Activated CD8-positive, alpha-beta memory T cell treated with anti-CD3 and anti-CD28 coated beads, Interleukin-2, amount 10 ng/mL, durations not matched to agents 7 days and 5 days (primary cell): ENCODE results near the gene GLRX. TPM values are rescaled to one million over a fixed set of nuclear protein-coding genes. Genes with fewer than 3 reads are reported as not detected.
"Not testable (repeated sequence)": the region's sequence is repeated elsewhere in the genome, so short reads cannot be mapped to it uniquely, and the experiment has no call there.

Experiments
- ATAC-seq: fragments of 150-1000 bp; cut with Tn5 transposase; one replicate; pipeline ENCODE4 v1.10.0; 2021; ENCODE audit warnings: moderate library complexity
- CTCF ChIA-PET: fragments of 350-600 bp; sonication (Branson Sonifier 250); formaldehyde crosslinking; loops from one replicate; lab custom pipeline; 2021; ENCODE audit warnings: antibody characterized with exemption; lab: Charles Lee
- DNase-seq: peaks from one replicate; pipeline ENCODE4 v3.0.0-alpha.2; 2020
- H3K27ac Mint-ChIP-seq: one replicate; pipeline ENCODE4 v1.8.0; 2021; ENCODE audit warnings: mild to moderate bottlenecking, mixed read lengths
- H3K27me3 Mint-ChIP-seq: one replicate; pipeline ENCODE4 v1.8.0; 2021; ENCODE audit warnings: mixed read lengths
- H3K36me3 Mint-ChIP-seq: one replicate; pipeline ENCODE4 v1.8.0; 2021; ENCODE audit warnings: mild to moderate bottlenecking, mixed read lengths
- H3K4me1 Mint-ChIP-seq: one replicate; pipeline ENCODE4 v1.8.0; 2021; ENCODE audit warnings: mixed read lengths
- H3K4me3 Mint-ChIP-seq: one replicate; pipeline ENCODE4 v1.8.0; 2021; ENCODE audit warnings: mild to moderate bottlenecking, moderate library complexity, mixed read lengths
- H3K9me3 Mint-ChIP-seq: one replicate; pipeline ENCODE4 v1.8.0; 2022; ENCODE audit warnings: low read depth, mixed read lengths
- total RNA-seq, 2 experiments: library from RNA; stranded (reverse); gene quantifications; one replicate each; pipeline ENCODE4 v1.2.3, GENCODE V29; 2021

Gene GLRX, protein sequence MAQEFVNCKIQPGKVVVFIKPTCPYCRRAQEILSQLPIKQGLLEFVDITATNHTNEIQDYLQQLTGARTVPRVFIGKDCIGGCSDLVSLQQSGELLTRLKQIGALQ
- 10 to 100 TPM; 65.3 to 67.1 TPM for total RNA-seq

DNA sequence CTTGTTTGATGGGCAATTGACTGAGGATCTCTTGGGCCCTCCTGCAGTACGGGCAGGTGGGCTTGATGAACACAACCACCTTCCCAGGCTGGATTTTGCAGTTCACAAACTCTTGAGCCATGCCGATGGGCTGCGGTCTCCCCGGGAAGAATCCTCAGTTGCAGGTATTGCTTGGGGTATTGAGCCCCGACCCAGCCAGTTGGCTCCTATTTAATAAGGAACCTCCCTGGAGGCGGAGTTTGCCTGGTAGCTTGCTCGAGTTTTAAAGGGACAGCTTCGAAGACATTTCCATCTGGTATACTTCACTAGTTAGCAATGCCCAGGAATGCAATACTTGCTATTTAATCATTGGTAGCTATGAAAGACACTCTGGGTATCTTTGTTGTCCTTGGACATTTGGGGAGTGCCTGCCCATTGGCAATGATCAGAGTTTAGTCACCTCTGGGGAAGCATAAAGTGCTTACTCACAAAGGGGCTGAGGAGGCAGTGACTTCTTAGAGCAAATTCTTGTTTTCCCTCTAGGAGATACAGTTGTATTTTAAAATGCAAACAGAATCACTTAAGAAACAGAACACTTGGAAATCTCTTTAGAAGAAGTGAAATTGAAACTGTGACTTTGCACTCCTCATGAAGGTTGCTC lies at the start of gene GLRX:
Gene GLRX (minus strand): TSS at position 185 of the 640 bp plus-strand sequence. CDS start 64 bp downstream, at position 121.
- peak; percentile 80 for DNase-seq
- H3K27ac Mint-ChIP-seq, result peak within 1 kb of the TSS; percentile 90
- peak within 1 kb of the TSS; percentile 93 for H3K4me3 Mint-ChIP-seq
- H3K9me3 Mint-ChIP-seq, result no peaks in the 10 kb centered on the region
- H3K36me3 Mint-ChIP-seq, result peaks cover 10% of the 10 kb centered on the region
- peak; percentile 54 for ATAC-seq
- CTCF ChIA-PET, result interaction anchor here (0.8 to 9.5 kb wide), 12 partner anchors 10 to 514 kb away, joined by 3 to 93 read pairs (median 5); partner anchors contain the start of gene RFESD
- no peaks in the 10 kb centered on the region for H3K27me3 Mint-ChIP-seq
- peaks cover 59% of the 10 kb centered on the region for H3K4me1 Mint-ChIP-seq

DNA sequence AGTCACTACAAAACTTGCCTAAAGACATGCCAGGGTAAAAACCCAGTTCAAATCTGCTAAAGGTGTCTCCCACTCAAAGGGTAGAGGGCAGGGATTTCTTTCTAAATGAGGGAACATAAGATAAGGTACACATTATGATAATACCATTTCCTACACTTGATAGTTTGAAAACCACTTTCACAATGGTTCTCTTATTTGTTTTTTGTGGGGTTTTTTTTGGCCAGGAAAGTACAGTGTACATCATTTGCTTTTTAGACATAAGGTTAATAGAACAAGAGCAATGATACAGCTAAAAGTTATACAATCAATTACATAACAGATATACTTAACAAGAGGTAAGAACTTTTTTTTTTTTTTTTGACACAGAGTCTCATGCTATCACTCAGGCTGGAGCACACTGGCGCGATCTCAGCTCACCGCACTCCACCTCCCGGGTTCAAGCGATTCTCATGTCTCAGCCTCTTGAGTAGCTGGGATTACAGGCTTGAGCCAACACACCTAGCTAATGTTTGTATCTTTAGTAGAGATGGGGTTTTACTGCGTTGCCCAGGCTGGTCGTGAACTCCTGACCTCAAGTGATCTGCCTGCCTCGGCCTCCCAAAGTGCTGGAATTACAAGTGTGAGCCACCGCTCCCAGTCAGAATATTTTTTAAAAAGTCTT lies 48.8 kb upstream of the GLRX start:
- peak overlapping the region; percentile 94 for H3K27ac Mint-ChIP-seq
- DNase-seq (no peak), ATAC-seq (no peak)
- H3K27me3 Mint-ChIP-seq, result no peaks in the 10 kb centered on the region
- H3K4me1 Mint-ChIP-seq, result peaks cover 38% of the 10 kb centered on the region
- H3K9me3 Mint-ChIP-seq, result peaks cover 2% of the 10 kb centered on the region
- H3K36me3 Mint-ChIP-seq, result peaks cover 9% of the 10 kb centered on the region
- no peak overlapping the region for H3K4me3 Mint-ChIP-seq
- CTCF ChIA-PET, result interaction anchor here (0.9 to 2.7 kb wide), 5 partner anchors 12 to 46 kb away, joined by 3 to 13 read pairs (median 3); no protein-coding TSS in a partner anchor

DNA sequence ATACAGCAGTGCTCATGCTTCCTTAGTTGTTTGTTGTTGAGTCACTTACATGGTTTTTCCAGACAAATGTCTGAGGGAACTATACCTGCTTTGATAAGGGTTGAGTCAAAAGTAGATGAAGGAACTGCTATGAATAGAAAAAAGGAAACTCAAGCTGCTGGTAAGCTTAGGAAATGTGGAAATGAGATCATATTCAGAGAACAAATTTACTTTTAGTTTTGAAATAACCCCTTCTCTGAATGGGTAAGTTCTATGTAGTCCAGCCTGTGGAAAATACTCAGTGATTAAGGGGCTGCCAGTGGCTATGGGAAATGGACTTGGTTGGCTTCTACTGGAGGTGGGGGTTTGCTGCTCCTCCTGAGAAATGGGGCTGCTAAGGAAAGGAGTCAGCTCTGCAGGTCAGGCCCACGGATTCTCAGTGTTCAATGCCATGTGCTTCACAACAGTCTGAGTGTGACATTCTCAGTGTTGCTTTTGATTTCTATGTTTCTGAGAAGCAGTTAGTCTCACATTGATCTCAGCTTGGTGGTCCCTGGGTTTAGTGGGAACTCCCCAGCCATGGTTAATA lies 47.7 kb upstream of the GLRX start:
- Mint-ChIP-seq H3K27me3 (no peaks in the 10 kb centered on the region), H3K4me1 (peaks cover 38% of the 10 kb centered on the region), H3K27ac (peak overlapping the region; percentile 94), H3K36me3 (peaks cover 9% of the 10 kb centered on the region), H3K9me3 (peaks cover 2% of the 10 kb centered on the region), H3K4me3 (peak overlapping the region; percentile 58)
- CTCF ChIA-PET, result interaction anchor here (0.6 to 2.7 kb wide), 12 partner anchors 8 to 475 kb away, joined by 3 to 13 read pairs (median 4); partner anchors contain the start of gene ELL2
- peak; percentile 79 for ATAC-seq
- peak; percentile 59 for DNase-seq

DNA sequence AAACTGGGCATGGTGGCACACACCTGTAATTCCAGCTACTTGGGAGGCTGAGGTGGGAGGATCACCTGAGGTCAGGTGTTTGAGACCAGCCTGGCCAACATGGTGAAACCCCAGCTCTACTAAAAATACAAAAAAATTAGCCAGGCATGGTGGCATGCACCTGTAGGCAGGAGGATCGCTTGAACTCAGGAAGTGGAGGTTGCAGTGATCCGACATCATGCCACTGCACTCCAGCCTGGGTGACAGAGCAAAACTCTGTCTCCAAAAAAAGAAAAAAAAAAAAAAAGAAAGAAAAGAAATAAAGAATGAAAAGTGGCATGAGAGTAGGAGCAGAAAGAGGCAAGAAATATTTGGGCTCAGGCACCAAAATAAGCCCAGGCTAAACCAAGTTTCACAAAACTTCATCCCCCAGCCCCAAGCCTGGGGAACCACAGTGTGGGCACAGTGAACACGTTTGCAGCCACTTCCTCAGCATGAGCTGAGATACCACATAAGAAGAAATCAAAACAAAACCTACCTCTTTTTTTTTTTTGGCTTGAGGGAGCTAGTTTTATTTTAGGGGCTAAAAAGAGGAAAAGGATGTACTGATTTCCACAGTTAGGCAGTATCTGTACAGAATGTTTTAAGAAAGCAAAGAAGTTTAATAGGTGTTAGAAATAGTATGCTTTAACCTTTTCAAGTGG lies 46.8 kb upstream of the GLRX start:
- DNase-seq (peak; percentile 91), ATAC-seq (peak; percentile 77)
- not testable (repeated sequence) for H3K27me3 Mint-ChIP-seq, H3K9me3 Mint-ChIP-seq, H3K36me3 Mint-ChIP-seq
- Mint-ChIP-seq H3K27ac (peak overlapping the region; percentile 81), H3K4me3 (peak overlapping the region; percentile 33), H3K4me1 (peaks cover 38% of the 10 kb centered on the region)
- CTCF ChIA-PET, result interaction anchor here (0.6 to 2.7 kb wide), 11 partner anchors 10 to 476 kb away, joined by 3 to 13 read pairs (median 5); partner anchors contain the start of gene ELL2

DNA sequence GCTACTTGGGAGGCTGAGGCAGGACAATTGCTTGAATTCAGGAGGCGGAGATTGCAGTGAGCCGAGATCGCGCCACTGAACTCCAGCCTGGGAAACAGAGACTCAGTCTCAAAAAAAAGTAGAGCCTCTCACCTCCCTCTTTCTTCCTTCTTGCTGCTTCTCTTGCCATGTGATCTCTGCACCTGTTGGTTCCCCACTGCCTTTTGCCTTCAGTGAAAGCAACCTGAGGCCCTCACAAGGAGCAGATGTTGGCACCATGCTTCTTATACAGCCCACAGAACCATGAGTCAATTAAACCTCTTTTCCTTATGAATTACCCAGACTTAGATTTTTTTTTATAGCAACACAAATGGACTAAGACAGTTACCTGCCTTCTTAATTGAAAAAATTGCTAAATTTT lies 45.6 kb upstream of the GLRX start:
- no peak overlapping the region for H3K4me3 Mint-ChIP-seq
- H3K27me3 Mint-ChIP-seq, result no peaks in the 10 kb centered on the region
- CTCF ChIA-PET, result interaction anchor here (1.0 to 2.4 kb wide), 4 partner anchors 8 to 468 kb away, joined by 3 to 13 read pairs (median 4); partner anchors contain the start of gene RFESD
- H3K36me3 Mint-ChIP-seq, result peaks cover 9% of the 10 kb centered on the region
- peaks cover 2% of the 10 kb centered on the region for H3K9me3 Mint-ChIP-seq
- no peak for ATAC-seq
- DNase-seq, result no peak
- peaks cover 41% of the 10 kb centered on the region for H3K4me1 Mint-ChIP-seq
- H3K27ac Mint-ChIP-seq, result no peak overlapping the region

DNA sequence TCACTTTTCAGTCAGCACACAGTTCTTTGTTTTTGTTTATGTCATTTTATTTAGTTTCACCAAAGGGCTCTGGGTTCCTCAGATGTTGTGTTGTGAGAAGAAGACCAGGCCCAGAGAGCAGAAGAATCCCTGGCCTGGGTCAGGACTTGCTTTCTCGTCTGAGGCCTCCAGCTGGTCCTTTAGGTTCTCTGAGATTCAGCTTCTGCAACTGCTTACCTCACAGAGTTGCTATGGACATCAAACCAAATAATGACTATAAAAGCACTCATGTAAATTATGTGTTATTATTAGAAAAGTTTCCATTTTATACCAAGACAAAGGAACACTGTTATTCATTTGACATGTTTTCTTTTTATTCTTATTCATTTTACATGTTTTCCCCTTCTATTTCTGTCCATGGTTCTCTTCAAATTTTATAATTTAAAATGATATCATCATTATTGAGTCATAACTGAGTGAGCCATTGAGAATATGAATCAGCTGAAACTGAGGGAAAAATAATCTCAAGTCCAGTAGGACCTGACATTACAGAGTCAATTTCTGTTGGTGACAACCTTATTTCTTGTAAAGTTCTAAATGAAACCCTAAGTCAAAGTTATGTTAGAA lies 44.0 kb upstream of the GLRX start:
- Mint-ChIP-seq H3K4me1 (peaks cover 52% of the 10 kb centered on the region), H3K27me3 (no peaks in the 10 kb centered on the region), H3K4me3 (no peak overlapping the region), H3K9me3 (peaks cover 2% of the 10 kb centered on the region), H3K36me3 (peaks cover 8% of the 10 kb centered on the region), H3K27ac (no peak overlapping the region)
- CTCF ChIA-PET, result interaction anchor here (1.7 kb wide), 1 partner anchor 220 kb away, joined by 3 read pairs; the partner anchor contains the start of gene RFESD
- DNase-seq (no peak), ATAC-seq (no peak)

DNA sequence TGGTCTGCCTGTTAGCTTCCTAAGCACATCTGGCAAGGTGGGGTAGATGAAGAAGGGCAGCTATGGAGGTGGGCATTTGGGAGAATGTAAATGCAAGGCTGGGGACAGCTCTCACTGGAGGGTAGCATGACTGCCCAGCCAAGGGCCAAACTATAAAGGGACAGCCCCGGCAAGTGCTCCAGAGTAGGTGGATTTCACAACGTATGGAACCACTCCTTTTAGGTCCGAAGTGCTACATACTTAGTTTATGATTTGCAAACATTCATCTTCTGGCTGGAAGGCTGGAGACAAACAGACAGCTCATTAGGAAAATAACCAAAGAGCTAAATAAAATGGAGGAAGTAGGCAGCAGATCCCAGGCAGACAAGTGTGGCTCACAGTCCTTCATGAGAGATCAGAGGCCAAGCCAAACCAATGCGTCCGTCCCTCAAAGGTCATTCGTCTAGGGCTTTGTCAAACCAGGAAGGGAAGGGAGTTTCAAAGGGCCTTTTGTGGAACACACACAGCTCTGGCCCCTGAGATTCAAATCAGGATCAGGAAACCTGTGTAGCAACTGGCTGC lies 42.5 kb upstream of the GLRX start:
- CTCF ChIA-PET, result interaction anchor here (1.0 to 1.6 kb wide), 4 partner anchors 12 to 471 kb away, joined by 3 to 7 read pairs (median 6); partner anchors contain the start of gene ELL2
- DNase-seq, result no peak
- no peak for ATAC-seq
- Mint-ChIP-seq H3K4me3 (no peak overlapping the region), H3K27me3 (no peaks in the 10 kb centered on the region), H3K27ac (no peak overlapping the region), H3K9me3 (peaks cover 2% of the 10 kb centered on the region), H3K4me1 (peaks cover 50% of the 10 kb centered on the region), H3K36me3 (peaks cover 8% of the 10 kb centered on the region)

DNA sequence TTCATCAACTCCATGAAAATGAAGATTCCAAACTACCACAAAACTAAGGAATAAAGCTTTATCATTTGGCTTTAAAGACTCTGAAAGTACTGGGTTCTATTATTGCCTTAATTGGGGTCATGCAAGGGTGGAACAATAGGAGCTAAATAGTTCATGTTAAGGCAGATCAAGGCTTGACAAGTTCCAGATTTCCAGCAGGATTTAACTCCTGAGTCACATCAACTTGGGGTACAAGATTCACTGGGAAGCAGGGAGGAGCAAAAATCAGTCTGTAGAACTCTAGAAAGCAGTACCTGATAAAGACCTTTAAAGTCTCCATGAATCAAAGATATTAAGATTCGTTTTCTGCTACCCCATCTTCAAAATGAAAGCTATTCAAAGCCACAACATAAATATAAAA lies 41.9 kb upstream of the GLRX start:
- CTCF ChIA-PET, result interaction anchor here (0.6 to 1.6 kb wide), 6 partner anchors 11 to 472 kb away, joined by 3 to 7 read pairs (median 4); partner anchors contain the start of gene ELL2
- Mint-ChIP-seq H3K9me3 (peaks cover 2% of the 10 kb centered on the region), H3K27me3 (no peaks in the 10 kb centered on the region), H3K4me3 (no peak overlapping the region), H3K36me3 (peaks cover 8% of the 10 kb centered on the region), H3K27ac (no peak overlapping the region), H3K4me1 (peaks cover 47% of the 10 kb centered on the region)
- DNase-seq (no peak), ATAC-seq (no peak)

DNA sequence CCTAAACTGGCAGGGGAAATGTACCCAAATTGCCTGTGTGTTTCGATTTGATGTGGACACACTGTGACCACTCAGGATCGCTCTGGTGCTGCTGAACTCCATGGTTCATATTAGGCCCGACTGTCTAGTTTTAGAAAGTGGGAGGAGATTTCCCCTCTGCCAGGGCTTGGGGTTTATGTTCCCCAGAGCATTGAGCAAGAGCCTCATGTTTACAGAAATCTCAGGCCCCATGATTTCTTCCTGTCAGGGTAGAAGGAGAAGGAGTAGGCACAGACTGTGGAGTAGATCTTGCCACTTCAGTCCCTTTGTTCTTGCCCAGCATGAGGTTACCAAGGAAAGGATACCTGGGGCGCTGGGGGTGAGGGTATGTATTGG lies 40.8 kb upstream of the GLRX start:
- H3K4me3 Mint-ChIP-seq, result no peak overlapping the region
- CTCF ChIA-PET, result interaction anchor here (1.2 to 4.9 kb wide), 3 partner anchors 29 to 473 kb away, joined by 4 to 40 read pairs (median 10); no protein-coding TSS in a partner anchor
- H3K27ac Mint-ChIP-seq, result no peak overlapping the region
- H3K36me3 Mint-ChIP-seq, result peaks cover 8% of the 10 kb centered on the region
- ATAC-seq (no peak), DNase-seq (no peak)
- peaks cover 48% of the 10 kb centered on the region for H3K4me1 Mint-ChIP-seq
- peaks cover 2% of the 10 kb centered on the region for H3K9me3 Mint-ChIP-seq
- no peaks in the 10 kb centered on the region for H3K27me3 Mint-ChIP-seq

DNA sequence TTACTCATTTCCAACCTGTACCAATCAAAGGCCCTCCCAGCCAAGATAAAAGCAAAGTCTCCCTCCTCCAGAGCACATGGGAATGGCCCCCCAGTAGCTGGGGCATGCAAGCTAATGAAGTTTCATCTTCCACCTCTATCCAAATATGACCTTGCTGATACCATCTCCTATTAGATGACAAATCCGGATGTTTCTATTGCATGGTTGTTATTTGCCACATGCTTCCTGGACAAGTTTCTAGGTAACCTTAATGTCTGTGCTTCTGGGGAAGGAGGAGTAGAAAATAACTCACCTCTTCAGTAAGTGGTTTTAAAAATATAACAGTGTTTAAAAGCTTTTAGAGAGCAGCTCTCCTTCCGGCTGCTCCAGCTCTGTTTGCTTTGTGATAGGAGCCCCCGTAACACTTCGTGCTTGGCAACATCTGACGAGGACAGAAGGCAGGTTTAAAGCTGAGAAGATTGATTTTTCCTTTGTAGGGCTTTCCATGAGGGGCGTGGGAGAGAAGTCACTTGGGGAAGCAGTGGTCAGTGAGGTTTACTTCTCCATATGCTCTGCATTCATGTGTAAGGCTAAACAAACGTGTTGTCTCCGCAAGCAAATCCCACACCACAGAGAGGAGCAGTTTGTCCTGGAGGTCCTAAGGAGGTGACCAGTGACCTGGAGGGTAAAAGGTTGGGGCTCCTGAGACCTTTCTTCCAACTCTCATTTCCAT lies 40.3 kb upstream of the GLRX start:
- no peaks in the 10 kb centered on the region for H3K27me3 Mint-ChIP-seq
- H3K9me3 Mint-ChIP-seq, result no peaks in the 10 kb centered on the region
- H3K36me3 Mint-ChIP-seq, result peaks cover 6% of the 10 kb centered on the region
- ATAC-seq, result no peak
- H3K4me1 Mint-ChIP-seq, result peaks cover 49% of the 10 kb centered on the region
- H3K27ac Mint-ChIP-seq, result no peak overlapping the region
- CTCF ChIA-PET, result interaction anchor here (1.4 to 4.9 kb wide), 3 partner anchors 81 to 474 kb away, joined by 4 to 40 read pairs (median 10); no protein-coding TSS in a partner anchor
- DNase-seq, result no peak
- H3K4me3 Mint-ChIP-seq, result no peak overlapping the region

DNA sequence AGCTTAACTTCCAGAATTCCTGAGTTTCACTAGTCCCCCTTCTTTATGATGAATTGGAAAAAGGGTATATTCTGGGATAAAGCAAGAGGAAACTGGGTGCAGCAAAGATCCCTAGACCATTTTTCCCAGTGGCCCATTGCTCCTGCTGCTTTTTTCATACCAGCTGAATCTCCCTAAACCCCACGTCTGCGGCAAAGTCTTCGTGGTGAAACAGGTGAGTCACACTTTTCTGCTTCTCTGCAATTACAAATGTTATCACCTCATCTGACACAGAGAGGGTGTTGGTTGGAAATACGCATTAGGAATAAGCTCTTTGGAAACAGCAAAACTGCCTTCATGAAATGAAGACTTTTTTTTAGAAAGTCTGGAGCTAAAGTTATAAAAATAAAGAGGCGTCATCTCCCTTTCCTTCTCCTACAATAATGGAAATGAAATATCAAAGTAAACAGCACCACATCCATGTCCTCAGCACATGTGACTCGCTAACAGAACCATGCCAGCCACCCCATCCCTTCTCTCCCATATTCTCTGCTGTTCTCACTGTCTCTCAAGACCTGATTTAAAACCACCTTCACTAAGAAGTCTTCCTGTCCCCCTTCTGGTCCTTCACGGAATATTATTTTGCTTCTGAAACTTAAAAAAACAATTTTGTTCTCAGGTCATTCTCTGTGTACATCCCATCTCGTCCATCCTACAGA lies 39.5 kb upstream of the GLRX start:
- H3K27me3 Mint-ChIP-seq, result no peaks in the 10 kb centered on the region
- H3K4me3 Mint-ChIP-seq, result no peak overlapping the region
- H3K4me1 Mint-ChIP-seq, result peaks cover 46% of the 10 kb centered on the region
- peaks cover 2% of the 10 kb centered on the region for H3K36me3 Mint-ChIP-seq
- no peaks in the 10 kb centered on the region for H3K9me3 Mint-ChIP-seq
- H3K27ac Mint-ChIP-seq, result peak overlapping the region; percentile 31
- ATAC-seq, result no peak
- peak; percentile 53 for DNase-seq
- CTCF ChIA-PET, result interaction anchor here (0.7 to 4.9 kb wide), 7 partner anchors 8 to 474 kb away, joined by 3 to 40 read pairs (median 3); no protein-coding TSS in a partner anchor
